GM19240 (cell line): ENCODE measurements around the gene TTC17.

Experiments
- DNase-seq: peaks from one replicate; pipeline ENCODE4 v3.0.0; 2011; ENCODE audit warnings: low spot score; ENCODE audit not compliant: insufficient read length

TTC17 gene

DNA sequence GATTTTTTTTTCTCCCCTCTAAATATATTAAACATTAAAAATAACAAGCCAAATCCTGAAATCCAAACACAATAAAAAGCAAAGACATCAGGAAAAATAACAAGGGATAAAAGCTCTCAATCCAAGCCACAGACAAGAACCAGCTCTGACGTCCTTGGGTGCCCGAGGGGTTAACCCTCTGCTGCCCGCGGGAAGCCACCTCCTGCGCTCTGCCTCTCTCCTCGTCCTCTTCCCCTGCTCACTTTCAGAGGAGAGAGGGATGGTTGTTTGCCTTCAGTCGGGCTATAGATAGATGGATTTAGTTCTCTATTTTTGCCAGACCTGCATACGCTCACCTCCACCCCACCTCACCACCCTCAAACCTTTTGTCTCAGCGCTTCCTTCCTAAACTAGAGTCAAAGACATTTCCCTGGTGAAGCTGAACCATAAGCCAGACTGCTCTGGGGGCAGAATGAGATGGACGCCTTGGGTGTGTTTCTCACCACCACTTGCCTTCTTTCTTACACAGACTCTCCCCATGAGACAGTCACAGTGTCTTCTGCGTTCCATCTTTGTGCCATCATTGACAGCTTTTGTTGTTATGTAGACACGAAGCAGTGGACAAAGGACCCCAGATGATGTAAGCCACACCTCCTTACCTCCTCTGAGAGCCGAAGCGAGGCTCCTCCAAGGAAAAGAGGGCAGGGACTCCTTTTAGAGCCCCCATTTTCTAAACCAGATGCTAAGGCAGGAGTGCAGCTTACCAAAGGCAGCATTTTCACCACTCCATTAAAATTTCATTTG lies 179.3 kb downstream of the TTC17 start:
- DNase-seq, result no peak

- no peak for DNase-seq
Measured at GRCh38 chr11:43541993-43542392, 183.3 kb downstream of the TTC17 start.

DNA sequence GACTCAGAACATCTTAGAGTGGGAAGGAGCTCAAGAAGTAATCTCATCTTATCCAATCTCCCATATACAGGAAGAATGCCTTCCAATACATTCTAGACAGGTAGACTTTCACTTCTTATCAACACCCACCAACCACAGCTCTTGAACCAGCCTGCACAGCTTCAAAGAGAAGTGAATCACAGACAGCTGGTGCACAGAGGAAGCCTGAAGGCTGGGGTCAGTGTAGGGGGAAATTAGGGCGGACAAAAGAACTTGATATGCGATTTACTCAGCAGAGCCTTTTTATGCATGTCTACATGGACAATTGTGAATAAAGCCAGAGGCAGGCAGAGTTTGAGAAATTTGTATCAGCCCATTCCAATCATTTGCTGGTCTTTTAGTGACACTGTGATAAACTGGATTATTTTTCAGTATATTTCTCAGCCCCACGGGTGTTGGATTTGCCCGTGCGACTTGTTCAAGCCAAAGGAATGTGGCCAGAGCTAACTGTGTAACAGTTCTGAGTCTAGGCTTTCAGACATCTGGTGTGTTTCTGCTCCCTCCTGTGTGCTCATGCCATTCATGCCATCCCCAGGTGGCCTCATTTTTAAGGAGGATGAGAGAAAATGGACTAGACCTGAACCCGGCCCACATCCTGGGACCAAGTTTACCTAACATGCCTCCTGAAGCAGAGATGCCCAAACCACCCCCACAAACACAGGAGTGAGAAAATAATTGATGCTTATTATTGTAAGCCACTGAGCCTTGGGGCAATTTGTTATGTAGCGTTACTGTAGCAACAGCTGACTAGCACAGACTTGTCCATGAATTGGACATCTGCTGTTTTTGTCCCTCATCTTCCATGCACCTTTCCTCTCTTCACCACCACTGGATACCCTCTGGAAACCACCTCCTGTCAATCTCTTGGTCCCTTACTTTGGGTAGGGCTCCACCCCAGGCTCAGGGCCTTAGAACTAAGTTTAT lies 184.3 kb downstream of the TTC17 start:
- DNase-seq, result no peak
